GM18505 (cell line): ENCODE data around the gene CIAO2B.

Source experiments
- ATAC-seq: cut with Tn5 transposase; IDR thresholded peaks from one replicate; pipeline ENCODE4 v1.9.1; 2021; ENCODE audit not compliant: unreplicated experiment
- POLR2A ChIP-seq: IDR thresholded peaks from 4 replicates; pipeline ENCODE4 v1.6.1; 2011; ENCODE audit warnings: borderline replicate concordance; ENCODE audit not compliant: insufficient read depth, insufficient read length; ENCODE audit errors: extremely low read depth

The CIAO2B gene

DNA sequence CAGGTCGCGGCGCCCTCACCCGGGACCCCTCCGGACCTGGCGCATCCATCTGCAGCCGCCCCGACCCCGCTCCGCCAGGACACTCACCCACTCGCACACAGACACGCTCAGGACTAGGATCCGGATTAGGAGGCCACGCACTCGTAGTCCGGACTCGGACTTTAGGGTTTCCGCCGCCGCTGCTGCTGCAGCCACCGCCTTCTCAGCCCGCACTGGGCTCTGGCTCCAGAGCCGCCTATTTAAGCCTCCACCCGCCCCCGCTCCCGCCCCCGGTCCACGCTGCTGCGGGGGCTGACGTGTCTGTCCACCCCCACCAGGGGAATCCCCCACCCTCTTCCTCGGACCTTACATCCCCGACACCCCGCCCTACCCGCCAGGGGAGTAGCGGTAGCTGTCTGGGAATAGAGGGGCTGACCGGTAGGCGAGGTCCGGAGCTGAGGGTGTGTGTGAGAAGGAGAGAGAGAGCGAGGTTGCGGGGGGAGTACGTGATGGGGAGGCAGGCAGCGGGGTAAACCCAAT lies 8.8 kb downstream of the CIAO2B start, which contains the start of gene RRAD:
TSS of gene RRAD (minus strand) at position 214 of the 519 bp plus-strand sequence. CDS start 356 bp downstream, outside the sequence.
- ATAC-seq: no peak
- TF ChIP-seq POLR2A: no peak

DNA sequence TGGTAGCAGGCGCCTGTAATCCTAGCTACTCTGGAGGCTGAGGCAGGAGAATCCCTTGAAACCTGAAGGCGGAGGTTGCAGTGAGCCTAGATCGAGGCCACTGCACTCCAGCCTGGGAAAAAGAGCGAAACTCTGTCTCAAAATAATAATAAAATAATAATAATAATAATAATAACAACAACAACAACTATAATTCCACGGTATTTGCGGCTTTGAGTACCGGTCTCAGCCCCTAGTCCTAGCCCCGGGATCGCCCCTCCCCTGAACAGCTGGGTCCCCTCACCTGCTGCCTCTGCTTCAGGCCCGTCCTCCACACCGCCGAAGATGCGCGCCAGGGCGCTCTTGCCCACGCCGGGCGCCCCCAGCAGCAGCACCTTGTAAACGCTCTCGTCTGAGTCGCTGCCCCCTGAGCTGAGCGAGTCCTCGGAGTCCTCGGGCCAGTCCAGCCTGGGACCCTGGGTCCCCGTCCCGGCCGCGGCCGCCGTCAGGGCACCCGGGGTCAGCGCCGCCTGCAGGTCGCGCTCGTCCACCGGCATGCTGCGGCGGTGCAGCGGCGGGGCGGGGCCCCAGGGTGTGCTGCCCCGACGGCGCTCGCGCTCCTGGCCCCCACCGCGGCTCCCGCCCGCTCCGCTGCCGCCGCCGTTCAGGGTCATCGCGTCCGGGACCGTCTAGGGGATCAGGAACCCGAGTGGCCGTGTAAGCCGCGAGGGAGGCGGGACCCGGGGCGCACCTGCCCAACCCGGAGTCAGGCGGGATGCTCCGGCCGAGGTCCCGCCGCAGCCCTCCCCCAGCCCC lies 9.5 kb downstream of the CIAO2B start:
- no peak for TF ChIP-seq POLR2A
- ATAC-seq: no peak

DNA sequence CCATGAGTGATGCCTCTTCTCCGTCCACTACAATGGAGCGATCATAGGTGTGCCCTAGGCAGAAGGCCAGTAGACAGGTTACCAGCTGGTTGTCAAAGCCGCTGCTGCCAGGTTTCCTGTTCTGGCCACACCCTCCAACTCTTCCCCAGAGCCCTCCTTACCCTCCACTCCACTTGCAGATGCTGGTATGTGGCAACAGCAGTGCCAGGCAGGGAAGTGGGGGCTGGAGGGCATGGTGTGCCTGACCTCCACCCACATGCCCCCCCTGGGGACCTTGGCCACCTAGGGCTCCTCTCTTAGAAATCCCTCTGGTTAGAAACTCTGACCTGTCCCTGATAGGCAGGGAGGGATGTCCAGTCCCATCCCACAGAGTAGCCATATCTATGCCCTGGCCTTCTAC lies 10.3 kb downstream of the CIAO2B start:
- TF ChIP-seq POLR2A: no peak
- no peak for ATAC-seq

- no peak for ATAC-seq
- no peak for TF ChIP-seq POLR2A
Observed at GRCh38 chr16:66923247-66923731, 10.9 kb downstream of the CIAO2B start.

DNA sequence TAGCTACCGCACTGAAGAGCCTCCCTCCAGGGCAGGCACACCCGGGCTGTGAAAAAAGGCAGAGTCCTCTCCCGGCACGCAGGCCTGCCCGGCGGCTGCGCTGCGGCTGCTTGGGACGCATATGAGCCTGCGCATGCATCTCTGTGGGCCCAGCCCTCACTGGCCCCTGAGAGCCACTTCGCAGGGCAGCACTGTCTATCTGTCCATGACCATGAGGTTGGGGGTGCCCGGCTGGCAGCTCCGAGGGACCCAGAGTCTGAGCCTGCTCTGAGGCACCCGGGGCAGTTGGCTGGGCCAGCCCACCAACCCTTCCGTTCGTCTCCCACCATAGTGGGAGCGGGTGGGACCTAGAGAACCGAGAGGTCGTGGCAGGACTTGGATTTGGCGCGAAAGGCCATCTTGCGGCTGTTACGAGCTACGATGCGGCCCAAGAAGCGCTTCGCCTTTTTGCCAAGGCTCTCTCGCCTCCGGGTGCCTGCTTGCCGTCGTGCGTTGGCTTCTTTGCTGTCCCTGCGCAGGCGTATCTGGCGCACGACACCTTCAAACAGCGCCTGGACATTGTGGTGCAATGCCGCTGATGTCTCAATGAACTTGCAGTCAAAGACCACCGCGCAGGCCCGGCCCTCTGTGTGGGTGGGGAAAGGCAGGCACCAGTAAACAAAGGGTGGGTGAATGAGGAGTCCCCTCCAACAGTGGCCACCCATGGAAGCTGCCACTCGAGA lies 12.3 kb downstream of the CIAO2B start:
- no peak for ATAC-seq
- TF ChIP-seq POLR2A: no peak

GRCh38 chr16:66920924-66921680 lies 13.1 kb downstream of the CIAO2B start:
- no peak for TF ChIP-seq POLR2A

GRCh38 chr16:66920299-66920590 lies 14.0 kb downstream of the CIAO2B start:
- no peak for TF ChIP-seq POLR2A
- ATAC-seq: no peak

More at GRCh38 chr16:66920924-66921680, 13.1 kb downstream of the CIAO2B start:
- ATAC-seq: no peak

GRCh38 chr16:66919569-66920298 lies 14.5 kb downstream of the CIAO2B start:
- ATAC-seq: no peak
- TF ChIP-seq POLR2A: no peak

- ATAC-seq: no peak
- no peak for TF ChIP-seq POLR2A
Observed at GRCh38 chr16:66918803-66919568, 15.2 kb downstream of the CIAO2B start, which contains the start of gene CDH16. CDH16 (minus strand) TSS chr16:66918885; CDS start chr16:66918065, 820 bp downstream.

DNA sequence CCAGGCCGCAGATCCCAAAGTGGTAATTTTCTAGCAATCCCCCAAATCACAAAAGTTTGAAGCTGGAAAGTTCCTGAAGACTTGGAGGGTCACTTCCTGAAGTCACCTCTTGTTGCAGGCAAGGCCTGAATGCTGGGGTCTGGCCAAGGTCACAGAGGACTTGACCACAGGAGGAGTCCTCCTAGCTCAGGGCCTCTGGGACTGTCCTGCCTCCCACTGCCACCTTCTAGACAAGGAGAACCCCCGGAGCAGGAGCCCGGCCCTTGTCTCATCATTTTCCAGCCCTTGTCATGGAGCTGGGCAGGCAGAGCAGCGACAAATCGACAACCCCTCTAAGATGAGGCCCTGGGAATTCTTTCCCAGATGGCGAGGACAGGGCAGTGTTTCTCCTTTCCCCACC lies 15.8 kb downstream of the CIAO2B start:
- ATAC-seq: no peak
- no peak for TF ChIP-seq POLR2A

GRCh38 chr16:66917741-66918140 lies 16.5 kb downstream of the CIAO2B start:
- no peak for ATAC-seq
- TF ChIP-seq POLR2A: no peak

DNA sequence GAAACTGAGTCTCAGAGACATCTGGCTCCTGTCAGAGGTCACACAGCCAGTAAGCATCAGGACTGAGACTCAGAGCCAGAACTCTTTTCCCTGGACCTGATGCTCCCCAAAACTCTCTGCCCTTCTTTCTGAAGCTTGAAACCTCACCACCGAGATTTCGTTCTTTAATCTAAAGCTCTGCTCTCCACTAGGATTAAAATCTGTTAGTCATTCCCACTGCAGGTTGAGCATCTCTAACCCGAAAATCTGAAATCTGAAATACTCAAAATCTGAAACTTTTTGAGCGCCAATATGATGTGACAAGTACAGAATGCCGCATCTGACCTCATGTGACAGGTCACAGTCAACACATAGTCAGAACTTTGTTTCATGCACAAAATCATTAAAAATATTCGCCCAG lies 17.7 kb downstream of the CIAO2B start:
- no peak for TF ChIP-seq POLR2A
- ATAC-seq: no peak
